Fibroblast of lung (primary cell): ENCODE data around the gene UNKL.

Source experiments
- EZH2 ChIP-seq: IDR thresholded peaks from 2 replicates; pipeline ENCODE4 v1.5.1; 2012; ENCODE audit warnings: low read length, control low read depth, mild to moderate bottlenecking; ENCODE audit errors: missing control alignments
- TF ChIP-seq, protein P1 (sequence below), 2 donors: IDR thresholded peaks in 1 of 2; conservative IDR thresholded peaks in 1 of 2; 1 replicate in 1 of 2; 2 replicates in 1 of 2; pipeline ENCODE4 v1.5.1; 2011 to 2012; ENCODE audit warnings: low read length in 2 of 2, control low read depth in 1 of 2, inconsistent platforms in 1 of 2, low read depth in 1 of 2, mild to moderate bottlenecking in 1 of 2

DNA sequence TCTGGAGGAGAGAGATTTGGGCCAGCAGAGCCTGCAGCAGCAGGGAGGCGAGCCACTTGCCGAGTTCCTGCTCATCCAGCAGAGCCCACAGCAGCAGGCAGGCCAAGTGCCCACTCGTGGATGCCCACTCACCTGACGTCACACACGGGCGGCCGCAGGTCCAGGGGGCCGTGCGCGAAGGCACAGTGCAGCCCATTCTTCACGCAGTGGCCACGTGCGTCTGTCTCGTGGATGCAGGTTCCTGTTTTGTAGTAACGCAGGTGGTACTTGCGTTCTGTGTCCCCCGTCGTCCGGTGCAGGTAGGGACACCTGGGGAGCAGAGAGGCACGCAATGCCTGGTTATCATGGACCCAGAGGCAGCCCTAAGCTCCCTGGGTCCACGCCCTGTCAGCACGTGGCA, 11.5 kb downstream of the UNKL start:
- TF ChIP-seq, protein P1, sequence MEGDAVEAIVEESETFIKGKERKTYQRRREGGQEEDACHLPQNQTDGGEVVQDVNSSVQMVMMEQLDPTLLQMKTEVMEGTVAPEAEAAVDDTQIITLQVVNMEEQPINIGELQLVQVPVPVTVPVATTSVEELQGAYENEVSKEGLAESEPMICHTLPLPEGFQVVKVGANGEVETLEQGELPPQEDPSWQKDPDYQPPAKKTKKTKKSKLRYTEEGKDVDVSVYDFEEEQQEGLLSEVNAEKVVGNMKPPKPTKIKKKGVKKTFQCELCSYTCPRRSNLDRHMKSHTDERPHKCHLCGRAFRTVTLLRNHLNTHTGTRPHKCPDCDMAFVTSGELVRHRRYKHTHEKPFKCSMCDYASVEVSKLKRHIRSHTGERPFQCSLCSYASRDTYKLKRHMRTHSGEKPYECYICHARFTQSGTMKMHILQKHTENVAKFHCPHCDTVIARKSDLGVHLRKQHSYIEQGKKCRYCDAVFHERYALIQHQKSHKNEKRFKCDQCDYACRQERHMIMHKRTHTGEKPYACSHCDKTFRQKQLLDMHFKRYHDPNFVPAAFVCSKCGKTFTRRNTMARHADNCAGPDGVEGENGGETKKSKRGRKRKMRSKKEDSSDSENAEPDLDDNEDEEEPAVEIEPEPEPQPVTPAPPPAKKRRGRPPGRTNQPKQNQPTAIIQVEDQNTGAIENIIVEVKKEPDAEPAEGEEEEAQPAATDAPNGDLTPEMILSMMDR (conservative IDR thresholded peaks at IDR 0.05 in 1 of 2, IDR thresholded peaks at IDR 0.05 in 1 of 2; ENCODE audit: low read depth in 1 of 2, low read length in 2 of 2), result no peak
- no peak for TF ChIP-seq EZH2
